ENCODE data around the gene VTI1A.

VTI1A gene

GRCh38 chr10:112507046-112507445 lies 60.0 kb downstream of the VTI1A start:
- no peak for DNase-seq (ENCODE audit: insufficient read length, low spot score)
- no peak for FAIRE-seq
- TF ChIP-seq POLR2A (IDR thresholded peaks at IDR 0.05; ENCODE audit: low read depth, low read length), result no peak

DNA sequence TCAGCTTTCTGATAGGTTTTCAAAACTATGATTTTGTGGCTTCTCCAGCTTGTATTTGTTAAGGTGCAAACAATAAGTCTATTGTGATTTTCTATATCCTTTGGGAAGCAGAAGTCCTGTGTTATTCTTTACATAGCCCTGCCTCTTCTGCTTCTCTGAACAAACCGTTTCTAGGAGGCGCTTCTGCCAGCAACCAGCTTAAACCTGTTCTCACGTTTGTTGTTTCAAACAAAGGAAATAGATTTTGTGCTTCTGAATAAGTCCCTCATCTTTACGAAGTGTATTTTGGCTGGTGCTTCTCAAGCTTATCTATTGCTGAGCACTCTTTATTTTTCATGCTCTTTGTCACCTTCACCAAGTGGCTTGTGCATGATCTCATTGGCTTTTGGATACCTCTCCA lies 61.0 kb downstream of the VTI1A start:
- no peak for DNase-seq (ENCODE audit: insufficient read length, low spot score)
- no peak for FAIRE-seq
- TF ChIP-seq POLR2A (IDR thresholded peaks at IDR 0.05; ENCODE audit: low read depth, low read length), result no peak

GRCh38 chr10:112509558-112510291 lies 62.7 kb downstream of the VTI1A start:
- no peak for FAIRE-seq
- no peak for DNase-seq (ENCODE audit: insufficient read length, low spot score)
- no peak for TF ChIP-seq POLR2A (IDR thresholded peaks at IDR 0.05; ENCODE audit: low read depth, low read length)

GRCh38 chr10:112510384-112510783 lies 63.4 kb downstream of the VTI1A start:
- DNase-seq (ENCODE audit: insufficient read length, low spot score) (no peak), FAIRE-seq (no peak)
- TF ChIP-seq POLR2A (IDR thresholded peaks at IDR 0.05; ENCODE audit: low read depth, low read length), result no peak

GRCh38 chr10:112512294-112512693 lies 65.3 kb downstream of the VTI1A start:
- FAIRE-seq (no peak), DNase-seq (ENCODE audit: insufficient read length, low spot score) (no peak)
- no peak for TF ChIP-seq POLR2A (IDR thresholded peaks at IDR 0.05; ENCODE audit: low read depth, low read length)

DNA sequence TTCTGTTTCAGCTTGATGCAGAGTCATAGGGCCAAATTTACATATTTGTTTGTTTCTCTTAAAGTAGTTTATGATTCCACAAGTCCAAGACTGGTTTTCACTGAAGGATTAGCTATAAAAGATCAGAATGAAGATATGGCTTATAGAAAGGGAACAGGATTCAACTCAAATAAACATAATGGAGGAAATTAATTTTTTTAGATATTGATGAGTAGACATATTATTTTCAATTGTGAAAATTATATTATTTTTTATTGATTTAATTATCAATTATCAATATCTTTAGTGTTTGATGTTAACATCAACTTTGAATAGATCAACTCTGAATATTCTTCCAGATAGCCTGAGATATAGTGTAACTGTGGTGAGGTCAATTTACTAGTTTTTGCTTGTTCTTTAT lies 68.1 kb downstream of the VTI1A start:
- DNase-seq (ENCODE audit: insufficient read length, low spot score) (no peak), FAIRE-seq (no peak)
- no peak for TF ChIP-seq POLR2A (IDR thresholded peaks at IDR 0.05; ENCODE audit: low read depth, low read length)

DNA sequence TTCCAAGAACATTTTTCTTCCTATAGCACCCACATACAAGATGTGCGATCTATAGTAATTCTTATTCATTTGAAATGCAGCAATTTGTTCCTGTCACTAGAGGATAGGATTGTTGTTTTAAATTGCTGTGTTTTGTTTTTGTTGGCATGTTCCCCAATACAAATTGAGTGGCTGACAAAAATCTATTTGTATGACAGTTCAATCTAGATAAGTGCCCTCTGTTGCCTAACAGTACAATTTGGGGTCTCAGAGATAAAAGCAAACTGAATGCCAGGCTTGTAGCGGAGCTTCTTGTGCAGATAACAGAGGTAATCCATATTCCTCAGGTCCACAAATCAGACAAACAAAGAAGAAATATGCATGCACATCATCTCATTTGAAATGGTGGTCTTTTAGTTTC lies 68.8 kb downstream of the VTI1A start:
- no peak for DNase-seq (ENCODE audit: insufficient read length, low spot score)
- no peak for TF ChIP-seq POLR2A (IDR thresholded peaks at IDR 0.05; ENCODE audit: low read depth, low read length)
- FAIRE-seq, result peak; percentile 15

- TF ChIP-seq POLR2A (IDR thresholded peaks at IDR 0.05; ENCODE audit: low read depth, low read length), result no peak
- FAIRE-seq, result peak; percentile 84
- no peak for DNase-seq (ENCODE audit: insufficient read length, low spot score)
Measured at GRCh38 chr10:112517451-112517862, 70.4 kb downstream of the VTI1A start.

DNA sequence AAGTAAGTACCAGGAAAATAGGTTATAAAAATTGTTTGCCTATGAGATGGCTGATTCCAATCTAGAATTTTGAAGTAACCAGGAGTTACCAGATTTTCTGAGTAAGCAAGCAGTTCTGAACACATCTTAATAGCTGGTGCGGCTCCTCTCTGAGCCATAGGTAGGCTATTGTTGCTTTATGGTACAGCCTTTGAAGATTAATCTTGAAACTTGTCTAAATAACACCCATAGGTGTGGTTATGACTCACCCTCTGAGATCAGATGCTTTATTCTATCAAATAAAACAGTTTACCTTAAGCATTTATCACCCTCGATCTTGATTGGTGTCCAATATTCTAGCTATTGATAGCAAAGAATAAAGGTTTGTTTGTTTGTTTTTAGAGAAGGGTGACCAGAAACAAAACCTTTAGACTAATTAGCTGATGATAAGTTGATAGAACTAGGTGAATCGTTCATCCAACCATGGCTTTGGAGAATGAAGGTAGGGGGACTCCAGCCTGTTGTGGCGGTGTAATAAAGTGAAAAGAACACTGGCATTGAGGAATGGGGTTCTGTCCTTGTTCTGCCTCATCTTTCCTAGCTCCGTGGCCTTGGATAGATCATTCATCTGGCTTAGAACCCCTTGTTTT lies 72.2 kb downstream of the VTI1A start:
- DNase-seq (ENCODE audit: insufficient read length, low spot score), result no peak
- no peak for TF ChIP-seq POLR2A (IDR thresholded peaks at IDR 0.05; ENCODE audit: low read depth, low read length)

DNA sequence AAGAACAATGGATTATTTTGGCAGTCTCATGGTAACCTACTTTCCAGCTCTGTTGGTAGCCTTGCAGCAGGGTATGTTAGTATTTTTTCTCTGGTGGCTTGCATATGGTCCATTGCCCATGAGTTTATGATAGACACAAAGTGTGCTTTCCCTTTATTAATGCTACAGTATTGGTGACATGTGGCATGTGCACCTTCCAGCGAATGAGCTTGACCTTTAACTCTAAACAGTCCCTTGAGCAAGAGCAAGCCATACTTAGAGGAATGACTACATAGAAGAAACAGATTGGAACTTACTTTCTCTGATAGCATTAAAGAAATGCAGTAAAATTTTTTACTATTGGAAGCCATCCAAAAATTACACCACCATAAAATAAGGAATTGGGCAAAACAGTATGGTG lies 73.9 kb downstream of the VTI1A start:
- DNase-seq (ENCODE audit: insufficient read length, low spot score) (no peak), FAIRE-seq (peak; percentile 45)
- no peak for TF ChIP-seq POLR2A (IDR thresholded peaks at IDR 0.05; ENCODE audit: low read depth, low read length)

More for the DNA sequence above, 72.2 kb downstream of the VTI1A start:
- no peak for FAIRE-seq

DNA sequence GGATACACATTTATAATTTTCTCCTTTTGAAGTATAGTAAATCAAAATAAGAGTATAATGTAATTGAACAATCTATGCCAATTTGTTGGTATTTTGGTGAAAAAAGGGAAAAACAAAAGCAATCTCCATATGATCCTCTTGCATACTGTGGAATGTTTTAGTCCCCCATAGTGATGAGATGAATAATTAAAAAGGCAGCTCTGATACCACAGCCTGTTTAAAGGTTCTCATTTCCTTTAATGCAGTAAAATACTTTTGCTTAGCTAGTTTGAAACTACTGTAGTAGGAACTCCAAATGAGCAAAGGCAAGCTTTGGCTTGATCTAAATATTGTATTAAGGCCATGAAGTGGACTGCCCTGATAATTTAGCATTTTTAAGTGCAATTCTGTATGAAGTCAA lies 77.6 kb downstream of the VTI1A start:
- no peak for FAIRE-seq

DNA sequence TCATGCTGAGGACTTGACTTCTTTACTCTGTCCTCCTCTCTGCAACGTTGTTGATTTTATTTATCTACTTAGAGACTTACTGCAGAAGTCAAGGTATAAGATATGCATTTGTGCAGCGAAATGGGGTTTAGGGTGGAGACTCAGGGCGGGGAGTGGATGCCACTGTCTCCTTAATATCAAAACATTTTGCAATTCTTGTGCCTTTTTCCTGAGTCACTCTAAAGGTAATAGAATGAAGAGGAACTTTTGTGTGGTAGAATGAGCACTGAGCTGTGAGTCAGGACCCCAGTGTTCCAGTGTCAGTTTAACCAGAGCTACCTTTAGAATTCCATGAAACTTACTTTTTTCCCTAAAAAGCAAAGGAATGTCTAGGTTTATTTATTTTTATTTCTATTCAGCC lies 78.2 kb downstream of the VTI1A start:
- DNase-seq (ENCODE audit: insufficient read length, low spot score), result no peak
- peak; percentile 82 for FAIRE-seq

More for the DNA sequence above, 77.6 kb downstream of the VTI1A start:
- TF ChIP-seq POLR2A (IDR thresholded peaks at IDR 0.05; ENCODE audit: low read depth, low read length), result no peak
- DNase-seq (ENCODE audit: insufficient read length, low spot score), result no peak

GRCh38 chr10:112526139-112526538 lies 79.1 kb downstream of the VTI1A start:
- DNase-seq (ENCODE audit: insufficient read length, low spot score) (no peak), FAIRE-seq (peak; percentile 23)
- TF ChIP-seq POLR2A (IDR thresholded peaks at IDR 0.05; ENCODE audit: low read depth, low read length), result no peak

More for the DNA sequence above, 78.2 kb downstream of the VTI1A start:
- TF ChIP-seq POLR2A (IDR thresholded peaks at IDR 0.05; ENCODE audit: low read depth, low read length), result no peak

DNA sequence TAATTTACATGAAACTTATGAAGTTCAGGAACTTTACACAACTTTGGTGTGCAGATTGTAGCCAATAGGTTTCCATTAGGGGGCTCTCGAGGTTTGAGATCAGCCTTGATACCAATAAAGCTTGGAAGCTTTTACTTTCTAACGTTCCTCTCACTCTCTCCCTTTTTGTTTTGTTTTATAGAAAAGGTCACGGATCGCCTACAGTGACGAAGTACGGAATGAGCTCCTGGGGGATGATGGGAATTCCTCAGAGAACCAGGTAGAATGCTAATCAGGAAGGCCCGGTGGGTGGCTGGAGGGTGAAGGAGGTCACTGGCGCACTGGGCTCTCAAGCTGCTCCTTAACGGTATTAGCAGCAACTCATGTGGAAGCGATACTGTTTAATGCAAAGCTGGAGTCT lies 79.9 kb downstream of the VTI1A start:
- FAIRE-seq (no peak), DNase-seq (ENCODE audit: insufficient read length, low spot score) (no peak)
- TF ChIP-seq POLR2A (IDR thresholded peaks at IDR 0.05; ENCODE audit: low read depth, low read length), result no peak

DNA sequence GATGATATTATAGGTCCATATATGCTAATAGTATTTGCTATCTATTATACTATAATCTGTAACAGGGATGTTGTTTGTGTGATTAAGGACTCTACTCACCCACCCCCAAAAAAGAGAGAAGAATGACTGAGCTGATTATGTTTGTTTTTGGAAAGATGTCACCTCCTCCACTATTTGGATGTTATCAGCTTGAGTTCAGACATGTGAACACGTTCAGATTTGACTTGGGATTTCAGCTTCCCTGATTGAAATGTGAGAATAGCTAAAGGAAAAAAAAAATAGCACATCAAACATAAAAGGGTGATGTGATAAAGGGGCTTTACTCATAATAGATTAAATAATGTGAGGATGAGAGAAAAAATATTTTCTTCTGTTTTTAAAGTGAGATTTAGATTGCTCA lies 81.2 kb downstream of the VTI1A start:
- DNase-seq (ENCODE audit: insufficient read length, low spot score) (no peak), FAIRE-seq (no peak)
- TF ChIP-seq POLR2A (IDR thresholded peaks at IDR 0.05; ENCODE audit: low read depth, low read length), result no peak
